HCT116 (cell line): ENCODE measurements around the gene SCN2B. TPM values are rescaled to one million over a fixed set of nuclear protein-coding genes. Genes with fewer than 3 reads are reported as not detected.
A peak's percentile ranks its signal among the peaks of the same experiment; 100 is the strongest.

Experiments used
- ATAC-seq: fragments of 200-7000 bp; cut with Tn5 transposase; 2 replicates; pipeline ENCODE4 v1.9.1; 2020; ENCODE audit warnings: mild to moderate bottlenecking, moderate library complexity
- BruUV-seq: library from RNA; stranded (reverse); fragments of 400-500 nt; replicated peaks from 2 replicates; lab custom pipeline; 2021; lab: Mats Ljungman, UMichigan
- CTCF ChIA-PET: fragments of 300-600 bp; sonication (Branson Sonifier 250); formaldehyde crosslinking; loops from one replicate; lab custom pipeline; 2021; ENCODE audit warnings: antibody characterized with exemption; lab: Charles Lee
- POLR2A ChIA-PET: fragments of 300-600, 350-600 bp; sonication (Branson Sonifier 250); formaldehyde crosslinking; loops from one replicate; lab custom pipeline; 2021; ENCODE audit warnings: antibody characterized with exemption; lab: Charles Lee
- RAD21 ChIA-PET, 2 experiments: fragments of 300-600 bp; sonication (Branson Sonifier 250); formaldehyde crosslinking; loops; one replicate each; lab custom pipeline; 2023; ENCODE audit warnings: low total read pairs in 2 of 2; ENCODE audit not compliant: uncharacterized antibody in 2 of 2, unreplicated experiment in 2 of 2, low non-redundant PET in 1 of 2; lab: Charles Lee
- DNase-seq: peaks from one replicate; pipeline ENCODE4 v3.0.0-alpha.2; 2010; ENCODE audit warnings: low read depth, low spot score
- H2AFZ ChIP-seq: fragments of 200-600 bp; shearing (Covaris generic), sonication (generic); 2 replicates; pipeline ENCODE4 v1.6.1; 2017; ENCODE audit warnings: low read depth, mixed run types, mixed read lengths, antibody characterized with exemption, low read length; ENCODE audit not compliant: poor library complexity, severe bottlenecking
- H3K27ac ChIP-seq: 2 replicates; pipeline ENCODE4 v1.5.1; 2012; ENCODE audit warnings: low read depth, low read length
- H3K27me3 ChIP-seq: fragments of 200-600 bp; sonication (generic); 2 replicates; pipeline ENCODE4 v1.6.1; 2016; ENCODE audit warnings: mixed run types, low read length, mixed read lengths; ENCODE audit not compliant: insufficient read depth
- H3K36me3 ChIP-seq, 2 experiments: fragments of 200-500 bp in 1 of 2; fragments of 200-600 bp in 1 of 2; sonication (Bioruptor generic) in 1 of 2; sonication (generic) in 1 of 2; 2 replicates each; pipeline versions ENCODE4 v1.5.1 to v1.6.1; 2014 to 2016; ENCODE audit warnings: low read length in 2 of 2, inconsistent platforms in 1 of 2, mixed read lengths in 1 of 2, mixed run types in 1 of 2; ENCODE audit not compliant: insufficient read depth in 2 of 2, control insufficient read depth in 1 of 2
- H3K4me1 ChIP-seq, 2 experiments: fragments of 200-600 bp in 1 of 2; sonication (generic) in 1 of 2; 2 replicates each; pipeline versions ENCODE4 v1.5.1 to v1.6.1; 2012 to 2017; ENCODE audit warnings: low read length in 2 of 2, inconsistent platforms in 1 of 2, mild to moderate bottlenecking in 1 of 2, mixed read lengths in 1 of 2, mixed run types in 1 of 2, moderate library complexity in 1 of 2; ENCODE audit not compliant: insufficient read depth in 2 of 2, control insufficient read depth in 1 of 2
- H3K4me2 ChIP-seq: fragments of 200-600 bp; sonication (generic); 2 replicates; pipeline ENCODE4 v1.6.1; 2017; ENCODE audit warnings: mixed run types, low read length, mixed read lengths
- H3K4me3 ChIP-seq, 2 experiments: fragments of 200-600 bp in 1 of 2; sonication (generic) in 1 of 2; replicated peaks in 1 of 2; 2 replicates each; pipeline ENCODE4 v1.5.1; 2011 to 2016; ENCODE audit warnings: low read length in 2 of 2, control low read depth in 1 of 2, low read depth in 1 of 2, mild to moderate bottlenecking in 1 of 2, mixed read lengths in 1 of 2, mixed run types in 1 of 2
- H3K79me2 ChIP-seq: fragments of 200-600 bp; sonication (generic); 2 replicates; pipeline ENCODE4 v1.6.1; 2017; ENCODE audit warnings: mild to moderate bottlenecking, mixed run types, low read length, moderate library complexity, mixed read lengths; ENCODE audit not compliant: insufficient read depth
- H3K9ac ChIP-seq: fragments of 200-600 bp; sonication (generic); 2 replicates; pipeline ENCODE4 v1.6.1; 2016; ENCODE audit warnings: low read length, mixed read lengths
- H3K9me2 ChIP-seq: fragments of 200-600 bp; sonication (generic), shearing (Covaris generic); 2 replicates; pipeline ENCODE4 v1.6.1; 2017; ENCODE audit warnings: mixed run types, mild to moderate bottlenecking, moderate library complexity; ENCODE audit not compliant: insufficient read depth
- H3K9me3 ChIP-seq, 2 experiments: fragments of 200-500 bp in 1 of 2; fragments of 200-600 bp in 1 of 2; sonication (Bioruptor generic) in 1 of 2; sonication (generic) in 1 of 2; 2 replicates each; pipeline ENCODE4 v1.6.1; 2014 to 2017; ENCODE audit warnings: low read length in 2 of 2, mixed read lengths in 2 of 2, inconsistent platforms in 1 of 2, low read depth in 1 of 2, mild to moderate bottlenecking in 1 of 2, mixed run types in 1 of 2, moderate library complexity in 1 of 2; ENCODE audit not compliant: control insufficient read depth in 1 of 2, insufficient read depth in 1 of 2
- H4K20me1 ChIP-seq: fragments of 200-600 bp; sonication (generic), shearing (Covaris generic); 2 replicates; pipeline ENCODE4 v1.6.1; 2017; ENCODE audit warnings: mixed run types, mild to moderate bottlenecking, moderate library complexity; ENCODE audit not compliant: insufficient read depth
- ATF3 ChIP-seq: IDR thresholded peaks from 2 replicates; pipeline ENCODE4 v1.6.1; 2012
- FOSL1 ChIP-seq: IDR thresholded peaks from 2 replicates; pipeline ENCODE4 v1.6.1; 2012; ENCODE audit warnings: low read depth
- RAD21 ChIP-seq: IDR thresholded peaks from 2 replicates; pipeline ENCODE4 v1.6.1; 2012; ENCODE audit warnings: low read depth, mild to moderate bottlenecking
- SIN3A ChIP-seq: IDR thresholded peaks from 2 replicates; pipeline ENCODE4 v1.6.1; 2012; ENCODE audit warnings: low read depth
- SP1 ChIP-seq: IDR thresholded peaks from 2 replicates; pipeline ENCODE4 v1.6.1; 2012; ENCODE audit warnings: low read depth
- TCF7L2 ChIP-seq: IDR thresholded peaks from 2 replicates; pipeline ENCODE4 v1.7.0; 2011; ENCODE audit warnings: borderline replicate concordance, inconsistent platforms; ENCODE audit not compliant: insufficient read depth, insufficient read length; ENCODE audit errors: extremely low read depth
- YY1 ChIP-seq: IDR thresholded peaks from 2 replicates; pipeline ENCODE4 v1.6.1; 2011; ENCODE audit warnings: low read length, low read depth, moderate library complexity, mild to moderate bottlenecking; ENCODE audit not compliant: insufficient replicate concordance; ENCODE audit errors: extremely low read depth
- ZFX ChIP-seq: fragments of 450-650 bp; IDR thresholded peaks from 2 replicates; pipeline ENCODE4 v1.6.1; 2017
- ZNF274 ChIP-seq: fragments of 200-500 bp; sonication (Bioruptor generic); IDR thresholded peaks from 2 replicates; pipeline ENCODE4 v1.6.1; 2014; ENCODE audit warnings: mild to moderate bottlenecking, low read depth, low read length, inconsistent platforms
- intact Hi-C: fragments of 100-400 bp; cut with micrococcal nuclease; formaldehyde crosslinking; loops from 2 replicates; pipeline ENCODE4 v1.10.0; 2022
- total RNA-seq: library from RNA; stranded (reverse); gene quantifications from one replicate; pipeline ENCODE4 v1.2.1, GENCODE V29; 2021; ENCODE audit not compliant: unreplicated experiment
- TF ChIP-seq, protein P1 (sequence below): IDR thresholded peaks from 2 replicates; pipeline ENCODE4 v1.6.1; 2012; ENCODE audit warnings: low read depth
- TF ChIP-seq, protein P2 (sequence below): IDR thresholded peaks from 2 replicates; pipeline ENCODE4 v1.6.1; 2012

Gene SCN2B
- total RNA-seq, 1 experiment from 2014 or later: not detected

DNA sequence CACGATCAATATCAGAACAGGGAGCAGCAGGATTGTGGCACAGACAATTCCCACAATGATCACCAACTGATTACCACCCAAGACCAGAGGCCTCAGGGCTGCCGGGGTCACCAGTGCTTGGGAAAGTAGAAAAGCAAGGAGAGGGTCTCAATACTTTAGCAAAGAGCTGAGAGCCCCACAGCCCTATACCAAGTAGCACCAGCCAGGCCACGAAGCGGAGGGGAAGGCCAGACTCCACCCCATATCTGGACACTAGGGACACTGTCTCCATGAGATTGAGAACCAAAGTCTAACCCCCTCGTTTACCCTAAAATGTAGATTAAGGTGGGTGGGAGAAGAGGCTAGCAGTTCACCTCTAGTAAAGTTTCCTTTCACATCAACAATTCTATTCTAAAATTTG lies 24.1 kb upstream of the SCN2B start:
- H3K79me2 ChIP-seq: no peaks in the 10 kb centered on the region
- no peaks in the 10 kb centered on the region for H3K9me3 ChIP-seq
- H2AFZ ChIP-seq: no peak overlapping the region
- no peak overlapping the region for H3K27ac ChIP-seq
- peaks cover 0 to 10% of the 10 kb centered on the region in 2 experiments; a peak in 3 of 4 replicates for H3K4me1 ChIP-seq
- H4K20me1 ChIP-seq: no peaks in the 10 kb centered on the region
- no peaks in the 10 kb centered on the region for H3K36me3 ChIP-seq
- H3K4me3 ChIP-seq: no peak overlapping the region
- TF ChIP-seq YY1: no peak
- TF ChIP-seq, protein P1, sequence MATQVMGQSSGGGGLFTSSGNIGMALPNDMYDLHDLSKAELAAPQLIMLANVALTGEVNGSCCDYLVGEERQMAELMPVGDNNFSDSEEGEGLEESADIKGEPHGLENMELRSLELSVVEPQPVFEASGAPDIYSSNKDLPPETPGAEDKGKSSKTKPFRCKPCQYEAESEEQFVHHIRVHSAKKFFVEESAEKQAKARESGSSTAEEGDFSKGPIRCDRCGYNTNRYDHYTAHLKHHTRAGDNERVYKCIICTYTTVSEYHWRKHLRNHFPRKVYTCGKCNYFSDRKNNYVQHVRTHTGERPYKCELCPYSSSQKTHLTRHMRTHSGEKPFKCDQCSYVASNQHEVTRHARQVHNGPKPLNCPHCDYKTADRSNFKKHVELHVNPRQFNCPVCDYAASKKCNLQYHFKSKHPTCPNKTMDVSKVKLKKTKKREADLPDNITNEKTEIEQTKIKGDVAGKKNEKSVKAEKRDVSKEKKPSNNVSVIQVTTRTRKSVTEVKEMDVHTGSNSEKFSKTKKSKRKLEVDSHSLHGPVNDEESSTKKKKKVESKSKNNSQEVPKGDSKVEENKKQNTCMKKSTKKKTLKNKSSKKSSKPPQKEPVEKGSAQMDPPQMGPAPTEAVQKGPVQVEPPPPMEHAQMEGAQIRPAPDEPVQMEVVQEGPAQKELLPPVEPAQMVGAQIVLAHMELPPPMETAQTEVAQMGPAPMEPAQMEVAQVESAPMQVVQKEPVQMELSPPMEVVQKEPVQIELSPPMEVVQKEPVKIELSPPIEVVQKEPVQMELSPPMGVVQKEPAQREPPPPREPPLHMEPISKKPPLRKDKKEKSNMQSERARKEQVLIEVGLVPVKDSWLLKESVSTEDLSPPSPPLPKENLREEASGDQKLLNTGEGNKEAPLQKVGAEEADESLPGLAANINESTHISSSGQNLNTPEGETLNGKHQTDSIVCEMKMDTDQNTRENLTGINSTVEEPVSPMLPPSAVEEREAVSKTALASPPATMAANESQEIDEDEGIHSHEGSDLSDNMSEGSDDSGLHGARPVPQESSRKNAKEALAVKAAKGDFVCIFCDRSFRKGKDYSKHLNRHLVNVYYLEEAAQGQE: no peak
- no peak for TF ChIP-seq ZNF274
- TF ChIP-seq TCF7L2: no peak
- ATAC-seq (no peak), DNase-seq (no peak)
- POLR2A ChIA-PET: no interaction called here
- H3K9me2 ChIP-seq: no peaks in the 10 kb centered on the region
- H3K9ac ChIP-seq: no peak overlapping the region
- RAD21 ChIA-PET: no interaction called here
- BruUV-seq: no TSS peak
- CTCF ChIA-PET: no interaction called here
- no peak overlapping the region for H3K4me2 ChIP-seq
- intact Hi-C loops: no loop called here
- no peaks in the 10 kb centered on the region for H3K27me3 ChIP-seq

DNA sequence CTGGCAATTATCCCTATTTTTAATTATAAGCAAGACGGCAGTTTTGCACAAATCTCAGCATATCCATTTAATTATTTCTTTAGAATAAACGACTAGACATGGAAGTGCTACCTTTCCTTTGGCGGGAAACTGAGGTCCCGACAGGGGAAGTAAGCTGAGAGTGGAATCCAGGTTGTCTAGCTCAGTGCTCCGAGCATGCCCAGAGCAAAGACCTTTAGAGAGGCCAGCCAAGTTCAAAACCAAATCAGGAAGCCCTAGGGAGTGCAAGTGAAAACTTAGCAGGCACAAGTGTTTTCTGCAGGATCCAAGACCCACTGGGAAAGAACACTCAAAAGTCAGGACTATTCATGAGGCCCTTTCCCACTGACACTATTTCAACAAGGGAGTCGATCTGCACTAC lies 22.7 kb upstream of the SCN2B start:
- no TSS peak for BruUV-seq
- Histone ChIP-seq H4K20me1 (no peaks in the 10 kb centered on the region), H3K9me2 (no peaks in the 10 kb centered on the region), H3K4me2 (no peak overlapping the region), H2AFZ (peak overlapping the region; percentile 59), H3K36me3 (no peaks in the 10 kb centered on the region), H3K4me1 (peaks cover 0 to 17% of the 10 kb centered on the region in 2 experiments; a peak in 3 of 4 replicates), H3K27ac (no peak overlapping the region), H3K27me3 (no peaks in the 10 kb centered on the region), H3K4me3 (no peak overlapping the region), H3K79me2 (no peaks in the 10 kb centered on the region), H3K9ac (no peak overlapping the region), H3K9me3 (no peaks in the 10 kb centered on the region)
- TF ChIP-seq, protein P2, sequence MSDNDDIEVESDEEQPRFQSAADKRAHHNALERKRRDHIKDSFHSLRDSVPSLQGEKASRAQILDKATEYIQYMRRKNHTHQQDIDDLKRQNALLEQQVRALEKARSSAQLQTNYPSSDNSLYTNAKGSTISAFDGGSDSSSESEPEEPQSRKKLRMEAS: no peak
- TF ChIP-seq SIN3A (no peak), SP1 (no peak), ZFX (no peak), ATF3 (no peak), ZNF274 (no peak), FOSL1 (no peak), RAD21 (no peak)
- TF ChIP-seq, protein P1: no peak
- CTCF ChIA-PET: interaction anchor here (0.7 to 2.5 kb wide), 32 partner anchors 10 to 491 kb away, joined by 3 to 61 read pairs (median 5); partner anchors contain the start of genes MPZL3 and UBE4A
- DNase-seq (no peak), ATAC-seq (no peak)
- RAD21 ChIA-PET: interaction anchor here (0.6 to 1.2 kb wide), 7 partner anchors 28 to 97 kb away, joined by 3 to 10 read pairs (median 3); no protein-coding TSS in a partner anchor
- POLR2A ChIA-PET: no interaction called here
- intact Hi-C loops: no loop called here
